Upper lobe of right lung (tissue), 1 donor: Measurements from ENCODE around the gene SKOR2. TPM values are rescaled to one million over a fixed set of nuclear protein-coding genes. Genes with fewer than 3 reads are reported as not detected.

Source experiments
- total RNA-seq: library from RNA; stranded (reverse); fragmentation: NEBNext Ultra II Directional; extraction: Animal tissue kit (Norgen Biotek cat#: 25700); gene quantifications from one replicate; pipeline ENCODE4 v1.2.1, GENCODE V29; 2021
- donor health status: DM: no; HTN: yes; CAD: no; lungs with severe emphysema.

Gene SKOR2
- total RNA-seq, 1 donor from 2014 or later = not detected

Other genes with a start within 250 kb of the SKOR2 start
- not detected for gene ELOA2, start 216.0 kb downstream of the SKOR2 start, total RNA-seq
- 38.2 TPM for gene HDHD2, start 101.2 kb downstream of the SKOR2 start, total RNA-seq
- gene IER3IP1, start 75.3 kb downstream of the SKOR2 start, total RNA-seq = 12.9 TPM